ENCODE measurements around the gene CCSAP. TPM values are rescaled to one million over a fixed set of nuclear protein-coding genes. Genes with fewer than 3 reads are reported as not detected.
"Not testable (repeated sequence)": the region's sequence is repeated elsewhere in the genome, so short reads cannot be mapped to it uniquely, and the experiment has no call there.

Gene CCSAP
- total and polyA plus RNA-seq, 2 donors (not counting 1 experiment from before 2014, with no cell fraction given) = 4.4 to 6.9 TPM

- Histone ChIP-seq H3K9me3 (ENCODE audit: control insufficient read depth, insufficient read depth, low read depth, low read length) (no peaks in the 10 kb centered on the region), H3K4me2 (ENCODE audit: extremely low read depth, insufficient read depth, low read length) (no peak overlapping the region), H3K79me2 (ENCODE audit: control insufficient read depth, insufficient read depth, low read length) (no peaks in the 10 kb centered on the region), H3K9ac (ENCODE audit: insufficient read depth, low read length) (no peak overlapping the region), H3K27me3 (ENCODE audit: control insufficient read depth, insufficient read depth, low read length) (peaks cover 2% of the 10 kb centered on the region), H3K4me1 (ENCODE audit: control insufficient read depth, extremely low read depth, insufficient read depth, low read length) (no peaks in the 10 kb centered on the region), H3K36me3 (ENCODE audit: control insufficient read depth, insufficient read depth, low read length) (no peaks in the 10 kb centered on the region), H3K4me3 (replicated peaks in 1 of 4; ENCODE audit: control extremely low read depth in 1 of 4, insufficient read depth in 1 of 4, low read depth in 3 of 4, low read length in 4 of 4) (no peak overlapping the region), H2AFZ (ENCODE audit: low read length) (no peak overlapping the region), H3K27ac (ENCODE audit: insufficient read depth, low read length) (no peak overlapping the region), H4K20me1 (ENCODE audit: control insufficient read depth, extremely low read depth, insufficient read depth, low read length) (no peaks in the 10 kb centered on the region)
- DNase-seq (ENCODE audit: low read depth in 2 of 2) = no peak
- no peak for TF ChIP-seq EZH2 (IDR thresholded peaks at IDR 0.05; ENCODE audit: low read length, missing control alignments)
- TF ChIP-seq, protein P1, sequence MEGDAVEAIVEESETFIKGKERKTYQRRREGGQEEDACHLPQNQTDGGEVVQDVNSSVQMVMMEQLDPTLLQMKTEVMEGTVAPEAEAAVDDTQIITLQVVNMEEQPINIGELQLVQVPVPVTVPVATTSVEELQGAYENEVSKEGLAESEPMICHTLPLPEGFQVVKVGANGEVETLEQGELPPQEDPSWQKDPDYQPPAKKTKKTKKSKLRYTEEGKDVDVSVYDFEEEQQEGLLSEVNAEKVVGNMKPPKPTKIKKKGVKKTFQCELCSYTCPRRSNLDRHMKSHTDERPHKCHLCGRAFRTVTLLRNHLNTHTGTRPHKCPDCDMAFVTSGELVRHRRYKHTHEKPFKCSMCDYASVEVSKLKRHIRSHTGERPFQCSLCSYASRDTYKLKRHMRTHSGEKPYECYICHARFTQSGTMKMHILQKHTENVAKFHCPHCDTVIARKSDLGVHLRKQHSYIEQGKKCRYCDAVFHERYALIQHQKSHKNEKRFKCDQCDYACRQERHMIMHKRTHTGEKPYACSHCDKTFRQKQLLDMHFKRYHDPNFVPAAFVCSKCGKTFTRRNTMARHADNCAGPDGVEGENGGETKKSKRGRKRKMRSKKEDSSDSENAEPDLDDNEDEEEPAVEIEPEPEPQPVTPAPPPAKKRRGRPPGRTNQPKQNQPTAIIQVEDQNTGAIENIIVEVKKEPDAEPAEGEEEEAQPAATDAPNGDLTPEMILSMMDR (conservative IDR thresholded peaks at IDR 0.05 in 1 of 2, IDR thresholded peaks at IDR 0.05 in 1 of 2; ENCODE audit: low read depth in 1 of 2, low read length in 2 of 2) = no peak
Observed at GRCh38 chr1:229380536-229381160, 37.8 kb upstream of the CCSAP start.

DNA sequence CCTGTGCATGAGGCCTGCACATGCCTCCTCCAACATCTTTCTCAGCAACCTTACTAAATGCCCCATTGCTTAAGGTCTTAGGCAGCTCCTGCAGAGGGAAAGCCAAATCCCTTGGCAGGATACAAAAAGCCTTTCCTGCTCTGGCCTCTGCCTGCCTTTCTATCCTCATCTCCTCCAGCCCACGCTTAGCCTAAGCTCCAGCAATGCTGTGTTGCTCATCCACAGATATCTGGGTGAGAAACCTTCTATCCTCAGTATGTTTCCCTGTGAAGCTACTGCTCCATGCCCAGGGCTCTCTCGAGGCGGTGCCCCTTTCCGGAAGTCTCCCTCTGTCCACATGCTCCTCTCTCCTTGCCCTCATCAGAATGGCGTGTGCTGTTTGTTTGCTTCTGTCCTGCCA, 37.0 kb upstream of the CCSAP start:
- Histone ChIP-seq H3K4me3 (replicated peaks in 1 of 4; ENCODE audit: control extremely low read depth in 1 of 4, insufficient read depth in 1 of 4, low read depth in 3 of 4, low read length in 4 of 4) (no peak overlapping the region), H4K20me1 (ENCODE audit: control insufficient read depth, extremely low read depth, insufficient read depth, low read length) (no peaks in the 10 kb centered on the region), H3K9me3 (ENCODE audit: control insufficient read depth, insufficient read depth, low read depth, low read length) (no peaks in the 10 kb centered on the region), H3K4me2 (ENCODE audit: extremely low read depth, insufficient read depth, low read length) (no peak overlapping the region), H3K27me3 (ENCODE audit: control insufficient read depth, insufficient read depth, low read length) (peaks cover 2% of the 10 kb centered on the region), H3K36me3 (ENCODE audit: control insufficient read depth, insufficient read depth, low read length) (no peaks in the 10 kb centered on the region), H2AFZ (ENCODE audit: low read length) (no peak overlapping the region), H3K27ac (ENCODE audit: insufficient read depth, low read length) (no peak overlapping the region), H3K79me2 (ENCODE audit: control insufficient read depth, insufficient read depth, low read length) (no peaks in the 10 kb centered on the region), H3K4me1 (ENCODE audit: control insufficient read depth, extremely low read depth, insufficient read depth, low read length) (no peaks in the 10 kb centered on the region), H3K9ac (ENCODE audit: insufficient read depth, low read length) (no peak overlapping the region)
- DNase-seq (ENCODE audit: low read depth in 2 of 2) = no peak
- TF ChIP-seq, protein P1 (conservative IDR thresholded peaks at IDR 0.05 in 1 of 2, IDR thresholded peaks at IDR 0.05 in 1 of 2; ENCODE audit: low read depth in 1 of 2, low read length in 2 of 2) = no peak
- TF ChIP-seq EZH2 (IDR thresholded peaks at IDR 0.05; ENCODE audit: low read length, missing control alignments) = no peak

DNA sequence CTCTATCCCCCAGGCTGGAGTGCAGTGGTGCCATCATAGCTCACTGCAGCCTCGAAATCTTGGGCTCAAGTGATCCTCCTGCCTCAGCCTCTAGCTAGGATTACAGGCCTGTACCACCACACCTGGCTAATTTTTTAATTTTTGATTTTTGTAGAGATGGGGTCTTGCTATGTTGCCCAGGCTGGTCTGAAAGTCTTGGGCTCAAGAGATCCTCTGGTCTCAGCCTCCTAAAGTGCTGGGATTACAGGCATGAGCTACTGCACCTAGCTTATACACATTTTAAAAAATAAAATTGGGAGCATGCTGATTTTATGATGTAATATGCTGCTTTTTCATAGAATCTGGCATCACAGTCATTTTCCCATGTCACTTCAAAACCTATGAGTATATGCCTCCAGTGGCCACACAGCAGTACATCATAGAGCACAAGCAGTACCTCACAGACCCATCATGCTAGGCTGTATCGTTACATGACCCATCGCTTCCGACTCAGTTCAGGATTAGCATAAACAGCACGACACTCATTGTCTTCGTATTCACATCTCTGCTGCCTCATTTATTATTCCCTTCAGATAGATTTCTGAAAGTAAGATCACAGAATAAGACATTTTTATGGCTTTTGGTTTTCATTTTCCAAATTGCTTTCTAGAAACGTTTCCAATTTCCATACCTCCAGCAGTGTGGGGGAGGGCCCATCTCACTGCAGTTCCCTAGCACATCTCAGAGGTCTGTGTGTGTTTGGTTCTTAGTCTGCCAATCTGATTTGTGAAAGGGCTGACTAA, 35.9 kb upstream of the CCSAP start:
- H3K27me3 ChIP-seq (ENCODE audit: control insufficient read depth, insufficient read depth, low read length) = peaks cover 2% of the 10 kb centered on the region
- TF ChIP-seq, protein P1 (conservative IDR thresholded peaks at IDR 0.05 in 1 of 2, IDR thresholded peaks at IDR 0.05 in 1 of 2; ENCODE audit: low read depth in 1 of 2, low read length in 2 of 2) = no peak
- TF ChIP-seq EZH2 (IDR thresholded peaks at IDR 0.05; ENCODE audit: low read length, missing control alignments) = no peak
- H3K4me2 ChIP-seq (ENCODE audit: extremely low read depth, insufficient read depth, low read length) = no peak overlapping the region
- H3K36me3 ChIP-seq (ENCODE audit: control insufficient read depth, insufficient read depth, low read length) = no peaks in the 10 kb centered on the region
- no peak overlapping the region for H3K4me3 ChIP-seq (replicated peaks in 1 of 4; ENCODE audit: control extremely low read depth in 1 of 4, insufficient read depth in 1 of 4, low read depth in 3 of 4, low read length in 4 of 4)
- no peaks in the 10 kb centered on the region for H3K79me2 ChIP-seq (ENCODE audit: control insufficient read depth, insufficient read depth, low read length)
- H3K4me1 ChIP-seq (ENCODE audit: control insufficient read depth, extremely low read depth, insufficient read depth, low read length) = no peaks in the 10 kb centered on the region
- no peak overlapping the region for H3K9ac ChIP-seq (ENCODE audit: insufficient read depth, low read length)
- no peaks in the 10 kb centered on the region for H3K9me3 ChIP-seq (ENCODE audit: control insufficient read depth, insufficient read depth, low read depth, low read length)
- H2AFZ ChIP-seq (ENCODE audit: low read length) = no peak overlapping the region
- H4K20me1 ChIP-seq (ENCODE audit: control insufficient read depth, extremely low read depth, insufficient read depth, low read length) = no peaks in the 10 kb centered on the region
- DNase-seq (ENCODE audit: low read depth in 2 of 2) = peak in 1 of 2 donors; percentile 5
- H3K27ac ChIP-seq (ENCODE audit: insufficient read depth, low read length) = no peak overlapping the region

DNA sequence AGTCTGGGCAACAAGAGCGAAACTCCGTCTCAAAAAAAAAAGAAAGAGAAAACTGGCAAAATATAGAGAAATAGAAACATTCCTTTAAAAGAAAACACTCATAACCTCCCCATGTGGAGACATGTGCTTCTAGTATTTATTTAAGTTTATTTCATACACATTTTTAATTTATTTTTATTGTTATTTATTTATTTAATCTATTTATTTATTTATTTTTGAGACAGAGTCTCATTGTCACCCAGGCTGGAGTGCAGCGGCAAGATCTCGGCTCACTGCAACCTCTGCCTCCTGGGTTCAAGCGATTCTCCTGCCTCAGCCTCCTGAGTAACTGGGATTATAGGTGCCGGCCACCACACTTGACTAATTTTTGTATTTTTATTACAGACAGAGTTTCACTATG, 35.2 kb upstream of the CCSAP start:
- not testable (repeated sequence) for H3K79me2 ChIP-seq (ENCODE audit: control insufficient read depth, insufficient read depth, low read length); H2AFZ ChIP-seq (ENCODE audit: low read length); DNase-seq (ENCODE audit: low read depth in 2 of 2); H3K36me3 ChIP-seq (ENCODE audit: control insufficient read depth, insufficient read depth, low read length); H4K20me1 ChIP-seq (ENCODE audit: control insufficient read depth, extremely low read depth, insufficient read depth, low read length); H3K4me1 ChIP-seq (ENCODE audit: control insufficient read depth, extremely low read depth, insufficient read depth, low read length); H3K4me3 ChIP-seq (replicated peaks in 1 of 4; ENCODE audit: control extremely low read depth in 1 of 4, insufficient read depth in 1 of 4, low read depth in 3 of 4, low read length in 4 of 4); H3K9ac ChIP-seq (ENCODE audit: insufficient read depth, low read length); H3K27ac ChIP-seq (ENCODE audit: insufficient read depth, low read length); H3K4me2 ChIP-seq (ENCODE audit: extremely low read depth, insufficient read depth, low read length); H3K27me3 ChIP-seq (ENCODE audit: control insufficient read depth, insufficient read depth, low read length); H3K9me3 ChIP-seq (ENCODE audit: control insufficient read depth, insufficient read depth, low read depth, low read length)

Data from fibroblast of lung (primary cell).